Measurements from ENCODE around the gene CROCC2.

GRCh38 chr2:240959941-240960308 is 53.8 kb downstream of the CROCC2 start:
- no peak for TF ChIP-seq CTCF (IDR thresholded peaks at IDR 0.05)
- no peak for TF ChIP-seq RAD21 (conservative IDR thresholded peaks at IDR 0.05 in 1 of 2, IDR thresholded peaks at IDR 0.05 in 1 of 2)
- no peak for TF ChIP-seq SMC3 (IDR thresholded peaks at IDR 0.05)
- TF ChIP-seq GATA3 (IDR thresholded peaks at IDR 0.05; ENCODE audit: borderline replicate concordance) = no peak
- no peak for TF ChIP-seq EP300 (IDR thresholded peaks at IDR 0.05)
- TF ChIP-seq HMGXB4 (CRISPR knock-in tag; IDR thresholded peaks at IDR 0.05; ENCODE audit: borderline replicate concordance) = no peak
- no peak for TF ChIP-seq POLR2A (IDR thresholded peaks at IDR 0.05; ENCODE audit: low read length)
- no peak for TF ChIP-seq FOSL2 (IDR thresholded peaks at IDR 0.05)
- no peak for TF ChIP-seq FOSL2 (CRISPR knock-in tag; IDR thresholded peaks at IDR 0.05)
- TF ChIP-seq EHMT2 (IDR thresholded peaks at IDR 0.05; ENCODE audit: low read depth) = no peak
- no peak for TF ChIP-seq CEBPB (IDR thresholded peaks at IDR 0.05)
- no peak for TF ChIP-seq JUNB (IDR thresholded peaks at IDR 0.05)
- TF ChIP-seq ZFP36 (IDR thresholded peaks at IDR 0.05; ENCODE audit: borderline replicate concordance, partially characterized antibody) = no peak
- no peak for TF ChIP-seq POLR2AphosphoS2 (conservative IDR thresholded peaks at IDR 0.05; ENCODE audit: low read length)
